ENCODE measurements around the gene GOLT1A. TPM values are rescaled to one million over a fixed set of nuclear protein-coding genes. Genes with fewer than 3 reads are reported as not detected.

Gene GOLT1A
- total and polyA plus RNA-seq, 2 donors (not counting 1 experiment from before 2014, with no cell fraction given) = not detected

DNA sequence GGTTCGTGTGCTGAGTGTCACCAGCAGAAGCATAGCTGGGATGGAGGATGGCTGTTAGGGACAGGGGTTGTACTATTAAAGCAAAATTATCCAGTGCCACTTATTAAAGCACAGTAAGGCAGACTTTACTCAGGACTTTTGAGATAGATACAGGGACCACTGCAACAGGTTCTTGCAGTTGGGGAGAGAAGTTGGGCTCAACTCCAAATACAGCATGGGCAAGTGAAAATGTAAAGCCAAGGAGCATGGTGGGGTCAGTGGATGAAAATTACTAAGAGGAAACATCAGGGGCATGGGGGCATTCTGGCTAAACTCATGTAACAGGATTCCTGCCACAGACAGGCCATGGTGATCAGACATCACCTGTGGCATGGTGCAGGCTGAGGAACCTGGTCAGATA lies 32.7 kb downstream of the GOLT1A start:
- Mint-ChIP-seq H3K4me3 (no peak overlapping the region), H3K9me3 (ENCODE audit: insufficient read depth) (no peaks in the 10 kb centered on the region), H3K27me3 (peaks cover 6% of the 10 kb centered on the region), H3K27ac (no peak overlapping the region), H3K4me1 (no peaks in the 10 kb centered on the region)
- no peak overlapping the region for H3K27ac ChIP-seq (ENCODE audit: low read length in 2 of 2)
- CTCF ChIA-PET = no interaction called here
- POLR2A ChIA-PET = no interaction called here
- no peak overlapping the region for H3K4me3 ChIP-seq (ENCODE audit: control extremely low read depth in 1 of 5, extremely low read depth in 1 of 5, insufficient read depth in 1 of 5, low read depth in 2 of 5, low read length in 4 of 5)
- no peak overlapping the region for H3K9ac ChIP-seq (ENCODE audit: low read length)
- DNase-seq = no peak
- TF ChIP-seq EZH2 (IDR thresholded peaks at IDR 0.05; ENCODE audit: borderline replicate concordance, insufficient read depth, low read depth, low read length, poor library complexity, severe bottlenecking) = no peak
- TF ChIP-seq, protein P1, sequence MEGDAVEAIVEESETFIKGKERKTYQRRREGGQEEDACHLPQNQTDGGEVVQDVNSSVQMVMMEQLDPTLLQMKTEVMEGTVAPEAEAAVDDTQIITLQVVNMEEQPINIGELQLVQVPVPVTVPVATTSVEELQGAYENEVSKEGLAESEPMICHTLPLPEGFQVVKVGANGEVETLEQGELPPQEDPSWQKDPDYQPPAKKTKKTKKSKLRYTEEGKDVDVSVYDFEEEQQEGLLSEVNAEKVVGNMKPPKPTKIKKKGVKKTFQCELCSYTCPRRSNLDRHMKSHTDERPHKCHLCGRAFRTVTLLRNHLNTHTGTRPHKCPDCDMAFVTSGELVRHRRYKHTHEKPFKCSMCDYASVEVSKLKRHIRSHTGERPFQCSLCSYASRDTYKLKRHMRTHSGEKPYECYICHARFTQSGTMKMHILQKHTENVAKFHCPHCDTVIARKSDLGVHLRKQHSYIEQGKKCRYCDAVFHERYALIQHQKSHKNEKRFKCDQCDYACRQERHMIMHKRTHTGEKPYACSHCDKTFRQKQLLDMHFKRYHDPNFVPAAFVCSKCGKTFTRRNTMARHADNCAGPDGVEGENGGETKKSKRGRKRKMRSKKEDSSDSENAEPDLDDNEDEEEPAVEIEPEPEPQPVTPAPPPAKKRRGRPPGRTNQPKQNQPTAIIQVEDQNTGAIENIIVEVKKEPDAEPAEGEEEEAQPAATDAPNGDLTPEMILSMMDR (IDR thresholded peaks at IDR 0.05) = no peak
- no peaks in the 10 kb centered on the region for H3K9me3 ChIP-seq (ENCODE audit: control extremely low read depth in 1 of 3, control insufficient read depth in 2 of 3, insufficient read depth in 1 of 3, low read length in 2 of 3)
- H3K36me3 ChIP-seq (replicated peaks in 1 of 2; ENCODE audit: control extremely low read depth in 1 of 2, control insufficient read depth in 1 of 2, extremely low read depth in 1 of 2, insufficient read depth in 2 of 2, low read length in 1 of 2) = no peaks in the 10 kb centered on the region
- no peaks in the 10 kb centered on the region for H4K20me1 ChIP-seq (ENCODE audit: control insufficient read depth, insufficient read depth, low read length, poor library complexity, severe bottlenecking)
- no peaks in the 10 kb centered on the region for H3K4me1 ChIP-seq (ENCODE audit: control insufficient read depth in 2 of 2, insufficient read depth in 2 of 2, low read length in 2 of 2)
- peaks cover 0 to 4% (median 2%) of the 10 kb centered on the region in 4 experiments for H3K27me3 ChIP-seq (replicated peaks in 1 of 4; ENCODE audit: control extremely low read depth in 1 of 4, control insufficient read depth in 3 of 4, insufficient read depth in 4 of 4, low read length in 3 of 4)
- ATAC-seq (ENCODE audit: low read depth) = no peak
- no peaks in the 10 kb centered on the region for H3K79me2 ChIP-seq (ENCODE audit: control insufficient read depth, insufficient read depth, low read length)
- 86% methylated on average over 1 of the region's 1 CpG for WGBS (ENCODE audit: insufficient coverage)
- no peak overlapping the region for H2AFZ ChIP-seq (ENCODE audit: insufficient read depth, low read depth, low read length, poor library complexity, severe bottlenecking)
- no peak overlapping the region for H3K4me2 ChIP-seq (replicated peaks; ENCODE audit: low read depth, low read length, poor library complexity, severe bottlenecking)
- intact Hi-C loops (cut with micrococcal nuclease) = no loop called here

DNA sequence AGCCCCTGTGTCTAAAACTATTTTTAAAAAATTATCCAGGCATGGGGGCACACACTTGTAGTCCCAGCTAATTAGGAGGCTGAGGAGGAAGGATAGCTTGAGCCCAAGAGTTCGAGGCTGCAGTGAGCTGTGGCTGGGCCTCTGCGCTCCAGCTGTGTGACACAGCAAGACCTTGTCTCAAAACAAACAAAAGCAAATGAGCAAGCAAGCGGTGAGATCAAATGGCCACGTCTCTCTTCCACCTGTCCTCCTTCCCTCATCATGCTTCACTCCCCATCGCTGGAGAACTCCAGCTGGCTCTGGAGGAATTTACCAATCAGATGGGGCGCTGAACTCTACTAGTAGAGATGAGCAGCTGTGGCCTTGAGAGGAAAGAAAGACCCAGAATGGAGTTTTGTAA lies 33.7 kb downstream of the GOLT1A start:
- ChIA-PET CTCF (no interaction called here), POLR2A (no interaction called here)
- H3K4me3 ChIP-seq (ENCODE audit: control extremely low read depth in 1 of 5, extremely low read depth in 1 of 5, insufficient read depth in 1 of 5, low read depth in 2 of 5, low read length in 4 of 5) = no peak overlapping the region
- peaks cover 6% of the 10 kb centered on the region for H3K27me3 Mint-ChIP-seq
- no peak for DNase-seq
- H3K36me3 ChIP-seq (replicated peaks in 1 of 2; ENCODE audit: control extremely low read depth in 1 of 2, control insufficient read depth in 1 of 2, extremely low read depth in 1 of 2, insufficient read depth in 2 of 2, low read length in 1 of 2) = no peaks in the 10 kb centered on the region
- H3K27me3 ChIP-seq (replicated peaks in 1 of 4; ENCODE audit: control extremely low read depth in 1 of 4, control insufficient read depth in 3 of 4, insufficient read depth in 4 of 4, low read length in 3 of 4) = peaks cover 0 to 4% (median 0%) of the 10 kb centered on the region in 4 experiments
- H3K27ac Mint-ChIP-seq = no peak overlapping the region
- no peak overlapping the region for H3K4me2 ChIP-seq (replicated peaks; ENCODE audit: low read depth, low read length, poor library complexity, severe bottlenecking)
- H3K9me3 ChIP-seq (ENCODE audit: control extremely low read depth in 1 of 3, control insufficient read depth in 2 of 3, insufficient read depth in 1 of 3, low read length in 2 of 3) = no peaks in the 10 kb centered on the region
- H3K4me1 ChIP-seq (ENCODE audit: control insufficient read depth in 2 of 2, insufficient read depth in 2 of 2, low read length in 2 of 2) = no peaks in the 10 kb centered on the region
- intact Hi-C loops (cut with micrococcal nuclease) = no loop called here
- H3K9ac ChIP-seq (ENCODE audit: low read length) = no peak overlapping the region
- ATAC-seq (ENCODE audit: low read depth) = no peak
- H3K4me3 Mint-ChIP-seq = no peak overlapping the region
- H4K20me1 ChIP-seq (ENCODE audit: control insufficient read depth, insufficient read depth, low read length, poor library complexity, severe bottlenecking) = no peaks in the 10 kb centered on the region
- TF ChIP-seq EZH2 (IDR thresholded peaks at IDR 0.05; ENCODE audit: borderline replicate concordance, insufficient read depth, low read depth, low read length, poor library complexity, severe bottlenecking) = no peak
- TF ChIP-seq, protein P1 (IDR thresholded peaks at IDR 0.05) = no peak
- H3K79me2 ChIP-seq (ENCODE audit: control insufficient read depth, insufficient read depth, low read length) = no peaks in the 10 kb centered on the region
- no peak overlapping the region for H2AFZ ChIP-seq (ENCODE audit: insufficient read depth, low read depth, low read length, poor library complexity, severe bottlenecking)
- no peaks in the 10 kb centered on the region for H3K9me3 Mint-ChIP-seq (ENCODE audit: insufficient read depth)
- 88% methylated on average over 4 of the region's 6 CpGs for WGBS (ENCODE audit: insufficient coverage)
- no peak overlapping the region for H3K27ac ChIP-seq (ENCODE audit: low read length in 2 of 2)
- H3K4me1 Mint-ChIP-seq = no peaks in the 10 kb centered on the region
